ENCODE measurements around the gene DTNA.

DNA sequence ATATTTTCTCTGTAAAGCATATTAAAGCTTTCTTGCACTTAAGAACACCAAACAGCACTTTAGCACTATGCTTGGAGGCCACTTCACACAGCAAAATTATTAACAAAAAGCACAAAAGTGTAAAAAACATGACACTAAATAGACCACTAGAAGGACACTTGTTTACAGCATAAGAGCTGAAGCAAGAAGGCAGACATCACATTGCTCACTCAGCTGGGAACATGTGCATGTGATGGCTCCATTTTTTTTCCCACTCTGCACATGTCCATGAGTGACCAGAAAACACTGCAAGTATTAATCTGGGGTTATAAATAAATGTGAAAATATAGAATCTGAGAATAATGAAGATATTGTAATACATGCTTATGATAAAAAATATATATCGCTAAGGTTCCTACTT is 228.0 kb downstream of the DTNA start:
- TF ChIP-seq, protein P1, sequence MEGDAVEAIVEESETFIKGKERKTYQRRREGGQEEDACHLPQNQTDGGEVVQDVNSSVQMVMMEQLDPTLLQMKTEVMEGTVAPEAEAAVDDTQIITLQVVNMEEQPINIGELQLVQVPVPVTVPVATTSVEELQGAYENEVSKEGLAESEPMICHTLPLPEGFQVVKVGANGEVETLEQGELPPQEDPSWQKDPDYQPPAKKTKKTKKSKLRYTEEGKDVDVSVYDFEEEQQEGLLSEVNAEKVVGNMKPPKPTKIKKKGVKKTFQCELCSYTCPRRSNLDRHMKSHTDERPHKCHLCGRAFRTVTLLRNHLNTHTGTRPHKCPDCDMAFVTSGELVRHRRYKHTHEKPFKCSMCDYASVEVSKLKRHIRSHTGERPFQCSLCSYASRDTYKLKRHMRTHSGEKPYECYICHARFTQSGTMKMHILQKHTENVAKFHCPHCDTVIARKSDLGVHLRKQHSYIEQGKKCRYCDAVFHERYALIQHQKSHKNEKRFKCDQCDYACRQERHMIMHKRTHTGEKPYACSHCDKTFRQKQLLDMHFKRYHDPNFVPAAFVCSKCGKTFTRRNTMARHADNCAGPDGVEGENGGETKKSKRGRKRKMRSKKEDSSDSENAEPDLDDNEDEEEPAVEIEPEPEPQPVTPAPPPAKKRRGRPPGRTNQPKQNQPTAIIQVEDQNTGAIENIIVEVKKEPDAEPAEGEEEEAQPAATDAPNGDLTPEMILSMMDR (IDR thresholded peaks at IDR 0.05) = no peak
- no peak for TF ChIP-seq POLR2AphosphoS5 (IDR thresholded peaks at IDR 0.05; ENCODE audit: low read depth, low read length)
- no peak for TF ChIP-seq SIN3A (IDR thresholded peaks at IDR 0.05; ENCODE audit: borderline replicate concordance, insufficient read depth, low read depth, low read length)
- TF ChIP-seq, protein P2, sequence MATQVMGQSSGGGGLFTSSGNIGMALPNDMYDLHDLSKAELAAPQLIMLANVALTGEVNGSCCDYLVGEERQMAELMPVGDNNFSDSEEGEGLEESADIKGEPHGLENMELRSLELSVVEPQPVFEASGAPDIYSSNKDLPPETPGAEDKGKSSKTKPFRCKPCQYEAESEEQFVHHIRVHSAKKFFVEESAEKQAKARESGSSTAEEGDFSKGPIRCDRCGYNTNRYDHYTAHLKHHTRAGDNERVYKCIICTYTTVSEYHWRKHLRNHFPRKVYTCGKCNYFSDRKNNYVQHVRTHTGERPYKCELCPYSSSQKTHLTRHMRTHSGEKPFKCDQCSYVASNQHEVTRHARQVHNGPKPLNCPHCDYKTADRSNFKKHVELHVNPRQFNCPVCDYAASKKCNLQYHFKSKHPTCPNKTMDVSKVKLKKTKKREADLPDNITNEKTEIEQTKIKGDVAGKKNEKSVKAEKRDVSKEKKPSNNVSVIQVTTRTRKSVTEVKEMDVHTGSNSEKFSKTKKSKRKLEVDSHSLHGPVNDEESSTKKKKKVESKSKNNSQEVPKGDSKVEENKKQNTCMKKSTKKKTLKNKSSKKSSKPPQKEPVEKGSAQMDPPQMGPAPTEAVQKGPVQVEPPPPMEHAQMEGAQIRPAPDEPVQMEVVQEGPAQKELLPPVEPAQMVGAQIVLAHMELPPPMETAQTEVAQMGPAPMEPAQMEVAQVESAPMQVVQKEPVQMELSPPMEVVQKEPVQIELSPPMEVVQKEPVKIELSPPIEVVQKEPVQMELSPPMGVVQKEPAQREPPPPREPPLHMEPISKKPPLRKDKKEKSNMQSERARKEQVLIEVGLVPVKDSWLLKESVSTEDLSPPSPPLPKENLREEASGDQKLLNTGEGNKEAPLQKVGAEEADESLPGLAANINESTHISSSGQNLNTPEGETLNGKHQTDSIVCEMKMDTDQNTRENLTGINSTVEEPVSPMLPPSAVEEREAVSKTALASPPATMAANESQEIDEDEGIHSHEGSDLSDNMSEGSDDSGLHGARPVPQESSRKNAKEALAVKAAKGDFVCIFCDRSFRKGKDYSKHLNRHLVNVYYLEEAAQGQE (IDR thresholded peaks at IDR 0.05; ENCODE audit: insufficient read depth in 1 of 2, low read depth in 2 of 2, low read length in 1 of 2) = no peak
- no peak for TF ChIP-seq TCF7L2 (IDR thresholded peaks at IDR 0.05; ENCODE audit: low read depth, low read length)

Data from Panc1 (cell line).